PC-3 (cell line): ENCODE data around the gene CCDC141.

Experiments used
- EZH2 ChIP-seq: fragments of 300-600 bp; sonication (generic); IDR thresholded peaks from one replicate; pipeline ENCODE4 v1.6.1; 2017; ENCODE audit warnings: antibody characterized with exemption, mild to moderate bottlenecking, low read length; ENCODE audit not compliant: unreplicated experiment
- EZH2phosphoT487 ChIP-seq: fragments of 300-600 bp; sonication (generic); IDR thresholded peaks from 2 replicates; pipeline ENCODE4 v1.6.1; 2018; ENCODE audit warnings: mild to moderate bottlenecking, antibody characterized with exemption, low read length, borderline replicate concordance
- TF ChIP-seq, protein P1 (sequence below): fragments of 300-600 bp; sonication (generic); conservative IDR thresholded peaks from 2 replicates; pipeline ENCODE4 v1.5.1; 2017; ENCODE audit warnings: antibody characterized with exemption, low read depth, mild to moderate bottlenecking, low read length

- TF ChIP-seq, protein P1, sequence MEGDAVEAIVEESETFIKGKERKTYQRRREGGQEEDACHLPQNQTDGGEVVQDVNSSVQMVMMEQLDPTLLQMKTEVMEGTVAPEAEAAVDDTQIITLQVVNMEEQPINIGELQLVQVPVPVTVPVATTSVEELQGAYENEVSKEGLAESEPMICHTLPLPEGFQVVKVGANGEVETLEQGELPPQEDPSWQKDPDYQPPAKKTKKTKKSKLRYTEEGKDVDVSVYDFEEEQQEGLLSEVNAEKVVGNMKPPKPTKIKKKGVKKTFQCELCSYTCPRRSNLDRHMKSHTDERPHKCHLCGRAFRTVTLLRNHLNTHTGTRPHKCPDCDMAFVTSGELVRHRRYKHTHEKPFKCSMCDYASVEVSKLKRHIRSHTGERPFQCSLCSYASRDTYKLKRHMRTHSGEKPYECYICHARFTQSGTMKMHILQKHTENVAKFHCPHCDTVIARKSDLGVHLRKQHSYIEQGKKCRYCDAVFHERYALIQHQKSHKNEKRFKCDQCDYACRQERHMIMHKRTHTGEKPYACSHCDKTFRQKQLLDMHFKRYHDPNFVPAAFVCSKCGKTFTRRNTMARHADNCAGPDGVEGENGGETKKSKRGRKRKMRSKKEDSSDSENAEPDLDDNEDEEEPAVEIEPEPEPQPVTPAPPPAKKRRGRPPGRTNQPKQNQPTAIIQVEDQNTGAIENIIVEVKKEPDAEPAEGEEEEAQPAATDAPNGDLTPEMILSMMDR: no peak
- TF ChIP-seq EZH2phosphoT487: no peak
- TF ChIP-seq EZH2: no peak
Measured at GRCh38 chr2:178827739-178828485, 222.0 kb downstream of the CCDC141 start.
